Endothelial cell of umbilical vein (primary cell): ENCODE measurements around the gene ABAT.

ENCODE experiments used
- CTCF ChIP-seq, 2 donors: IDR thresholded peaks; 1 replicate in 1 of 2; 2 replicates in 1 of 2; pipeline ENCODE4 v1.5.1; 2011; ENCODE audit warnings: low read length in 2 of 2, mild to moderate bottlenecking in 2 of 2, moderate library complexity in 2 of 2, control low read depth in 1 of 2, inconsistent platforms in 1 of 2, low read depth in 1 of 2; ENCODE audit not compliant: insufficient read depth in 1 of 2; ENCODE audit errors: extremely low read depth in 1 of 2
- GATA2 ChIP-seq: IDR thresholded peaks from 2 replicates; pipeline ENCODE4 v1.7.0; 2011; ENCODE audit warnings: low read depth, mild to moderate bottlenecking, moderate library complexity, mixed read lengths, low read length; ENCODE audit not compliant: insufficient read length, insufficient read depth
- MYC ChIP-seq: IDR thresholded peaks from one replicate; pipeline ENCODE4 v1.6.1; 2011; ENCODE audit warnings: mild to moderate bottlenecking, low read depth, low read length
- POLR2A ChIP-seq: IDR thresholded peaks from 2 replicates; pipeline ENCODE4 v1.6.1; 2012; ENCODE audit warnings: low read depth, mild to moderate bottlenecking, control low read depth, low read length
- POLR2AphosphoS5 ChIP-seq: IDR thresholded peaks from 2 replicates; pipeline ENCODE4 v1.6.1; 2012; ENCODE audit warnings: low read depth, mild to moderate bottlenecking, control low read depth, low read length, moderate library complexity; ENCODE audit not compliant: insufficient read depth
- TF ChIP-seq, protein P1 (sequence below): IDR thresholded peaks from 2 replicates; pipeline ENCODE4 v1.6.1; 2011; ENCODE audit not compliant: insufficient read depth, insufficient read length

DNA sequence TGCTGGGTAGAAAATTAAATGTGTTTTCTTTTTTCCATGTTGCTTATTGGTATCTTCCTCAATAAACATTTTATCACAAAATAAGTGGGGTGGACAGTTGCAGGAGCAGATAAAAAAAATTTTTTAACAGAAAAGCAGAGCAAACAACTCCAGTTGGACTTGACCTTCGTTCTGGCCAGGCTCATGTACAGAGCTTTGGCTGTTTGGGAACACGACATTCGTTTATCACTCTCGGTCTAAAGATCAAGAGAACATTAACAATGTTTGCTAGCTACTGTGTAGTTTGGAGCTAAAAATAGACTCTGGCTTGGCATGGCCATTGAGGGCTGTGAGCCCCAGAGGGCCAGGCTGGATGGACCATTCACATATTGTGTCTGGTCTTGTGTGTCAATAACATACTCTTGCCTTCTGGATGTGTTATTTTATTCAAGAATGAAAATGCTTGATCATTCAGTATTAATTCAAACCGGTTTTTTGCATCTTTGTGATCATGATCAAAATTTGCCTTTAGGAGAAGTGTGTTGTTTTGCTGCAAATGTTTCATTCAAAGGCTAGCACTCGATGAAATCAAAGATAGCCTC, 66.4 kb downstream of the ABAT start:
- TF ChIP-seq CTCF (IDR thresholded peaks at IDR 0.05; ENCODE audit: extremely low read depth in 1 of 2, insufficient read depth in 1 of 2, low read depth in 1 of 2, low read length in 2 of 2) (no peak), MYC (no peak), POLR2AphosphoS5 (no peak), GATA2 (no peak), POLR2A (no peak)
- TF ChIP-seq, protein P1, sequence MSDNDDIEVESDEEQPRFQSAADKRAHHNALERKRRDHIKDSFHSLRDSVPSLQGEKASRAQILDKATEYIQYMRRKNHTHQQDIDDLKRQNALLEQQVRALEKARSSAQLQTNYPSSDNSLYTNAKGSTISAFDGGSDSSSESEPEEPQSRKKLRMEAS, result no peak
